Transverse colon (tissue), 4 donors: ENCODE data around the gene LRRC4C. TPM values are rescaled to one million over a fixed set of nuclear protein-coding genes. Genes with fewer than 3 reads are reported as not detected.
"Not testable (repeated sequence)": the region's sequence is repeated elsewhere in the genome, so short reads cannot be mapped to it uniquely, and the experiment has no call there.

Source experiments
- DNase-seq: peaks from one replicate; pipeline ENCODE4 v3.0.0-alpha.2; 2019
- H3K27ac ChIP-seq, 4 donors: fragments of 200-600 bp; sonication (generic); 2 replicates each; pipeline ENCODE4 v1.5.1; 2016 to 2018; ENCODE audit warnings: inconsistent platforms in 4 of 4
- H3K27me3 ChIP-seq: fragments of 200-600 bp; sonication (generic); 2 replicates; pipeline ENCODE4 v1.5.1; 2017; ENCODE audit warnings: inconsistent platforms
- H3K36me3 ChIP-seq, 4 donors: fragments of 200-600 bp; sonication (generic); 2 replicates each; pipeline ENCODE4 v1.5.1; 2017 to 2019; ENCODE audit warnings: inconsistent platforms in 4 of 4
- H3K4me1 ChIP-seq, 4 donors: fragments of 200-600 bp; sonication (generic); 2 replicates each; pipeline ENCODE4 v1.5.1; 2017 to 2020; ENCODE audit warnings: inconsistent platforms in 4 of 4
- H3K4me3 ChIP-seq, 4 donors: fragments of 200-600 bp; sonication (generic); 1 replicate in 1 of 4; 2 replicates in 3 of 4; pipeline versions ENCODE4 v1.5.1 to v1.6.1; 2017 to 2019; ENCODE audit warnings: inconsistent platforms in 4 of 4
- H3K9me3 ChIP-seq, 2 donors: fragments of 200-600 bp; sonication (generic); 2 replicates each; pipeline ENCODE4 v1.5.1; 2017 to 2019; ENCODE audit warnings: inconsistent platforms in 2 of 2
- CTCF ChIP-seq, 5 experiments: fragments of 200-600 bp in 3 of 5; fragments of 450-650 bp in 2 of 5; sonication (generic) in 3 of 5; IDR thresholded peaks; 1 replicate in 2 of 5; 2 replicates in 3 of 5; pipeline ENCODE4 v1.5.1; 2016 to 2017; ENCODE audit warnings: antibody characterized with exemption in 5 of 5, inconsistent platforms in 3 of 5, mild to moderate bottlenecking in 2 of 5, moderate library complexity in 1 of 5
- EP300 ChIP-seq: sonication (generic); formaldehyde crosslinking; IDR thresholded peaks from one replicate; pipeline ENCODE4 v1.6.1; 2017; ENCODE audit warnings: antibody characterized with exemption, low read depth
- POLR2A ChIP-seq: fragments of 450-650 bp; IDR thresholded peaks from one replicate; pipeline ENCODE4 v1.6.1; 2016; ENCODE audit warnings: antibody characterized with exemption, mild to moderate bottlenecking, moderate library complexity
- POLR2AphosphoS5 ChIP-seq, 3 donors: sonication (generic); formaldehyde crosslinking; IDR thresholded peaks; one replicate each; pipeline ENCODE4 v1.6.1; 2016; ENCODE audit warnings: antibody characterized with exemption in 3 of 3
- WGBS, 2 donors: methylation state at CpG; one replicate each; pipeline ENCODE4 v1.1.5; 2018; ENCODE audit warnings: low coverage in 1 of 2; 5-methylcytosine and 5-hydroxymethylcytosine counted together
- in situ Hi-C, 4 donors: fragments of 200-750 bp; cut with MboI; loops; one replicate each; pipeline versions ENCODE4 v1.15.0 to v1.15.1; 2017; ENCODE audit warnings: low sequenced_read_pairs in 3 of 4, low pct_ligation_motif_present in 1 of 4, low pct_unique_long_range_greater_than_20kb in 1 of 4
- intact Hi-C: fragments of 100-400 bp; cut with DNase I; formaldehyde crosslinking; loops from one replicate; pipeline ENCODE4 v1.15.1; 2023; ENCODE audit warnings: low total_unique reads
- total RNA-seq, 4 donors: library from RNA; depleted of rRNA; stranded (reverse); fragments of >200 nt; gene quantifications; one replicate each; pipeline ENCODE4 v1.1.0, GENCODE V29; 2016

The LRRC4C gene
- total RNA-seq, 4 donors from 2014 or later = 0.55 to 1.9 (median 0.64) TPM; not detected in 1

GRCh38 chr11:41042688-41043087 is 416.8 kb downstream of the LRRC4C start:
- H3K9me3 ChIP-seq = no peaks in the 10 kb centered on the region
- H3K27ac ChIP-seq = no peak overlapping the region
- H3K4me3 ChIP-seq = no peak overlapping the region
- H3K36me3 ChIP-seq = no peaks in the 10 kb centered on the region
- whole genome bisulfite sequencing, 2 donors = 44 to 49% methylated on average over 3 of the region's 3 CpGs
- H3K4me1 ChIP-seq = no peaks in the 10 kb centered on the region
- intact Hi-C loops = no loop called here
- no peak for DNase-seq
- in situ Hi-C loops = no loop called here
- TF ChIP-seq POLR2AphosphoS5 (IDR thresholded peaks at IDR 0.05) (no peak), CTCF (IDR thresholded peaks at IDR 0.05) (no peak), POLR2A (no peak), EP300 (no peak)
- no peaks in the 10 kb centered on the region for H3K27me3 ChIP-seq

GRCh38 chr11:41040474-41040873 is 419.0 kb downstream of the LRRC4C start:
- Histone ChIP-seq H3K36me3 (no peaks in the 10 kb centered on the region), H3K27ac (no peak overlapping the region), H3K4me3 (no peak overlapping the region), H3K27me3 (no peaks in the 10 kb centered on the region), H3K4me1 (no peaks in the 10 kb centered on the region), H3K9me3 (no peaks in the 10 kb centered on the region)
- DNase-seq = no peak
- TF ChIP-seq CTCF (IDR thresholded peaks at IDR 0.05) (no peak), POLR2AphosphoS5 (IDR thresholded peaks at IDR 0.05) (no peak), POLR2A (no peak)
- intact Hi-C loops (no loop called here), in situ Hi-C loops (no loop called here)
- WGBS, 2 donors = 71 to 78% methylated on average over 1 of the region's 1 CpG

GRCh38 chr11:41039592-41039991 is 419.9 kb downstream of the LRRC4C start:
- Histone ChIP-seq H3K4me3 (no peak overlapping the region), H3K4me1 (no peaks in the 10 kb centered on the region), H3K9me3 (no peaks in the 10 kb centered on the region), H3K27ac (no peak overlapping the region), H3K27me3 (no peaks in the 10 kb centered on the region), H3K36me3 (no peaks in the 10 kb centered on the region)
- WGBS, 2 donors = 80 to 81% methylated on average over 5 to 8 of the region's 8 CpGs
- intact Hi-C loops (no loop called here), in situ Hi-C loops (no loop called here)
- TF ChIP-seq CTCF (IDR thresholded peaks at IDR 0.05) (no peak), POLR2AphosphoS5 (IDR thresholded peaks at IDR 0.05) (no peak), EP300 (no peak), POLR2A (no peak)
- no peak for DNase-seq

- in situ Hi-C loops (no loop called here), intact Hi-C loops (no loop called here)
- Histone ChIP-seq H3K9me3 (no peaks in the 10 kb centered on the region), H3K4me1 (no peaks in the 10 kb centered on the region), H3K27me3 (no peaks in the 10 kb centered on the region), H3K36me3 (no peaks in the 10 kb centered on the region), H3K4me3 (no peak overlapping the region), H3K27ac (no peak overlapping the region)
- DNase-seq = no peak
- no peak for TF ChIP-seq POLR2A
- WGBS, 2 donors = 69 to 83% methylated on average over 1 of the region's 1 CpG
These were observed 427.8 kb downstream of the LRRC4C start for GRCh38 chr11:41031551-41032060.

- in situ Hi-C loops (no loop called here), intact Hi-C loops (no loop called here)
- Histone ChIP-seq H3K4me1 (no peaks in the 10 kb centered on the region), H3K4me3 (no peak overlapping the region), H3K9me3 (no peaks in the 10 kb centered on the region), H3K27me3 (no peaks in the 10 kb centered on the region), H3K27ac (no peak overlapping the region), H3K36me3 (no peaks in the 10 kb centered on the region)
- no peak for DNase-seq
- TF ChIP-seq POLR2AphosphoS5 (IDR thresholded peaks at IDR 0.05) (no peak), EP300 (no peak), CTCF (IDR thresholded peaks at IDR 0.05) (no peak), POLR2A (no peak)
- 81 to 82% methylated on average over 2 to 4 of the region's 4 CpGs for WGBS, 2 donors
These were observed 439.2 kb downstream of the LRRC4C start for GRCh38 chr11:41020259-41020658.

- H3K4me3 ChIP-seq, DNase-seq, H3K4me1 ChIP-seq, in situ Hi-C loops, H3K9me3 ChIP-seq, H3K36me3 ChIP-seq, intact Hi-C loops, H3K27me3 ChIP-seq, H3K27ac ChIP-seq: not testable (repeated sequence)
These were observed 439.8 kb downstream of the LRRC4C start for GRCh38 chr11:41019666-41020065.
